ENCODE results near the gene AKAP13. TPM values are rescaled to one million over a fixed set of nuclear protein-coding genes. Genes with fewer than 3 reads are reported as not detected.

The AKAP13 gene
- total and polyA plus RNA-seq, 7 donors = 21.6 to 142 (median 98.5) TPM

- TF ChIP-seq EP300 (IDR thresholded peaks at IDR 0.05) (no peak), POLR2A (IDR thresholded peaks at IDR 0.05) (no peak), CTCF (IDR thresholded peaks at IDR 0.05) (no peak), POLR2AphosphoS5 (IDR thresholded peaks at IDR 0.05) (no peak)
- intact Hi-C loops (cut with DNase I) = no loop called here
- Histone ChIP-seq H3K27me3 (no peaks in the 10 kb centered on the region), H3K4me1 (peaks cover 0 to 43% (median 24%) of the 10 kb centered on the region in 4 donors), H3K27ac (peak overlapping the region in 1 of 4 donors; percentile 65), H3K36me3 (no peaks in the 10 kb centered on the region), H3K9me3 (no peaks in the 10 kb centered on the region), H3K4me3 (no peak overlapping the region)
- 98 to 99% methylated on average over 10 of the region's 10 CpGs for WGBS, 2 donors
- DNase-seq = no peak
Observed at GRCh38 chr15:85414991-85415390, 34.6 kb downstream of the AKAP13 start.

- DNase-seq = no peak
- Histone ChIP-seq H3K36me3 (no peaks in the 10 kb centered on the region), H3K9me3 (no peaks in the 10 kb centered on the region), H3K27me3 (no peaks in the 10 kb centered on the region), H3K27ac (no peak overlapping the region), H3K4me3 (no peak overlapping the region), H3K4me1 (peaks cover 0 to 43% (median 25%) of the 10 kb centered on the region in 4 donors)
- intact Hi-C loops (cut with DNase I) = loop anchor here (2.0 kb wide), 2 partner anchors 85 to 119 kb away; no protein-coding TSS in a partner anchor
- 89 to 93% methylated on average over 2 of the region's 2 CpGs for WGBS, 2 donors
- TF ChIP-seq CTCF (IDR thresholded peaks at IDR 0.05) = no peak
- no peak for TF ChIP-seq EP300 (IDR thresholded peaks at IDR 0.05)
- TF ChIP-seq POLR2A (IDR thresholded peaks at IDR 0.05) = no peak
- TF ChIP-seq POLR2AphosphoS5 (IDR thresholded peaks at IDR 0.05) = no peak
Observed at GRCh38 chr15:85415783-85416182, 35.4 kb downstream of the AKAP13 start.

GRCh38 chr15:85417276-85417675 is 36.9 kb downstream of the AKAP13 start:
- TF ChIP-seq POLR2A (IDR thresholded peaks at IDR 0.05) = no peak
- TF ChIP-seq POLR2AphosphoS5 (IDR thresholded peaks at IDR 0.05) = no peak
- no peak for TF ChIP-seq CTCF (IDR thresholded peaks at IDR 0.05)
- TF ChIP-seq EP300 (IDR thresholded peaks at IDR 0.05) = no peak

GRCh38 chr15:85419161-85419560 is 38.8 kb downstream of the AKAP13 start:
- WGBS, 2 donors = 74 to 84% methylated on average over 5 of the region's 5 CpGs
- H3K36me3 ChIP-seq = no peaks in the 10 kb centered on the region
- H3K27ac ChIP-seq = no peak overlapping the region
- peaks cover 0 to 45% (median 30%) of the 10 kb centered on the region in 4 donors for H3K4me1 ChIP-seq
- no peaks in the 10 kb centered on the region for H3K9me3 ChIP-seq
- intact Hi-C loops (cut with DNase I) = no loop called here
- H3K4me3 ChIP-seq = no peak overlapping the region
- no peaks in the 10 kb centered on the region for H3K27me3 ChIP-seq
- DNase-seq = no peak
- TF ChIP-seq POLR2AphosphoS5 (IDR thresholded peaks at IDR 0.05) = no peak
- no peak for TF ChIP-seq CTCF (IDR thresholded peaks at IDR 0.05)
- no peak for TF ChIP-seq POLR2A (IDR thresholded peaks at IDR 0.05)

More at GRCh38 chr15:85417276-85417675, 36.9 kb downstream of the AKAP13 start:
- intact Hi-C loops (cut with DNase I) = loop anchor here (2.0 kb wide), 2 partner anchors 86 to 120 kb away; no protein-coding TSS in a partner anchor
- Histone ChIP-seq H3K36me3 (no peaks in the 10 kb centered on the region), H3K4me1 (peaks cover 0 to 48% (median 36%) of the 10 kb centered on the region in 4 donors), H3K9me3 (no peaks in the 10 kb centered on the region), H3K27me3 (no peaks in the 10 kb centered on the region), H3K27ac (no peak overlapping the region), H3K4me3 (no peak overlapping the region)
- WGBS, 2 donors = 95 to 96% methylated on average over 5 of the region's 5 CpGs
- no peak for DNase-seq
